GM23338 (cell line): ENCODE measurements around the gene FAM47E. TPM values are rescaled to one million over a fixed set of nuclear protein-coding genes. Genes with fewer than 3 reads are reported as not detected.
"Not testable (repeated sequence)": the region's sequence is repeated elsewhere in the genome, so short reads cannot be mapped to it uniquely, and the experiment has no call there.

Source experiments
- ATAC-seq: fragments of 200-7000 bp; cut with Tn5 transposase; 3 replicates; pipeline ENCODE4 v1.9.1; 2020
- DNase-seq: peaks from one replicate; pipeline ENCODE4 v3.0.0-alpha.2; 2015; ENCODE audit warnings: low spot score
- H2AFZ ChIP-seq: fragments of 200-600 bp; sonication (generic); 2 replicates; pipeline ENCODE4 v1.8.0; 2016; ENCODE audit warnings: antibody characterized with exemption, mild to moderate bottlenecking, moderate library complexity
- H3F3A ChIP-seq: fragments of 200-600 bp; sonication (generic); replicated peaks from 2 replicates; pipeline ENCODE4 v1.8.0; 2017; ENCODE audit warnings: antibody characterized with exemption, mixed run types, low read depth
- H3K27ac ChIP-seq: fragments of 200-600 bp; sonication (generic); 2 replicates; pipeline ENCODE4 v1.6.1; 2016; ENCODE audit warnings: low read depth
- H3K27me3 ChIP-seq: fragments of 200-600 bp; sonication (generic); 2 replicates; pipeline ENCODE4 v1.8.0; 2016; ENCODE audit warnings: mild to moderate bottlenecking, mixed run types, moderate library complexity; ENCODE audit not compliant: insufficient read depth
- H3K36me3 ChIP-seq: fragments of 200-600 bp; sonication (generic); 2 replicates; pipeline ENCODE4 v1.8.0; 2016; ENCODE audit warnings: mild to moderate bottlenecking; ENCODE audit not compliant: insufficient read depth
- H3K4me1 ChIP-seq: fragments of 200-600 bp; sonication (generic); 2 replicates; pipeline ENCODE4 v1.8.0; 2016; ENCODE audit warnings: mild to moderate bottlenecking, moderate library complexity; ENCODE audit not compliant: insufficient read depth
- H3K4me2 ChIP-seq: fragments of 200-600 bp; sonication (generic); 2 replicates; pipeline ENCODE4 v1.7.1; 2017; ENCODE audit warnings: mixed run types
- H3K4me3 ChIP-seq: fragments of 200-600 bp; sonication (generic); 2 replicates; pipeline ENCODE4 v1.6.1; 2016; ENCODE audit warnings: mixed run types
- H3K79me2 ChIP-seq: fragments of 200-600 bp; sonication (generic); replicated peaks from 2 replicates; pipeline ENCODE4 v1.8.0; 2017; ENCODE audit warnings: mild to moderate bottlenecking; ENCODE audit not compliant: insufficient read depth
- H3K9me2 ChIP-seq: fragments of 200-600 bp; sonication (generic); 2 replicates; pipeline ENCODE4 v1.8.0; 2017; ENCODE audit not compliant: insufficient read depth
- H4K20me1 ChIP-seq: fragments of 200-600 bp; sonication (generic); replicated peaks from 2 replicates; pipeline ENCODE4 v1.8.0; 2017; ENCODE audit warnings: mild to moderate bottlenecking; ENCODE audit not compliant: insufficient read depth
- H3K27ac Mint-ChIP-seq: 2 replicates; pipeline ENCODE4 v1.8.0; 2020; ENCODE audit warnings: inconsistent platforms, mild to moderate bottlenecking, moderate library complexity, mixed read lengths
- H3K27me3 Mint-ChIP-seq: 3 replicates; pipeline ENCODE4 v1.8.0; 2022; ENCODE audit warnings: low read depth, mild to moderate bottlenecking, moderate library complexity, mixed read lengths, inconsistent platforms; ENCODE audit not compliant: insufficient read depth, poor library complexity
- H3K36me3 Mint-ChIP-seq: 3 replicates; pipeline ENCODE4 v1.8.0; 2021; ENCODE audit warnings: low read depth, mild to moderate bottlenecking, inconsistent platforms, moderate library complexity, mixed read lengths
- H3K4me1 Mint-ChIP-seq: 3 replicates; pipeline ENCODE4 v1.8.0; 2020; ENCODE audit warnings: mild to moderate bottlenecking, inconsistent platforms, mixed read lengths
- H3K4me3 Mint-ChIP-seq: 3 replicates; pipeline ENCODE4 v1.8.0; 2021; ENCODE audit warnings: moderate library complexity, mild to moderate bottlenecking, inconsistent platforms, mixed read lengths
- H3K9me3 Mint-ChIP-seq: 3 replicates; pipeline ENCODE4 v1.8.0; 2020; ENCODE audit warnings: moderate library complexity, mild to moderate bottlenecking, inconsistent platforms, mixed read lengths
- CREB1 ChIP-seq: fragments of 250-450 bp; sonication (Bioruptor Pico); IDR thresholded peaks from 2 replicates; pipeline ENCODE4 v1.5.0; 2020; ENCODE audit warnings: low read depth, mild to moderate bottlenecking, moderate library complexity
- ETS1 ChIP-seq: IDR thresholded peaks from 2 replicates; pipeline ENCODE4 v1.6.1; 2016; ENCODE audit warnings: antibody characterized with exemption
- EZH2 ChIP-seq: fragments of 200-600 bp; sonication (generic); IDR thresholded peaks from one replicate; pipeline ENCODE4 v1.8.0; 2017; ENCODE audit warnings: antibody characterized with exemption, mild to moderate bottlenecking, low read depth; ENCODE audit not compliant: unreplicated experiment
- EZH2phosphoT487 ChIP-seq: fragments of 200-600 bp; sonication (generic); IDR thresholded peaks from one replicate; pipeline ENCODE4 v1.8.1; 2018; ENCODE audit warnings: antibody characterized with exemption; ENCODE audit not compliant: unreplicated experiment
- JUNB ChIP-seq: IDR thresholded peaks from one replicate; pipeline ENCODE4 v1.6.1; 2016; ENCODE audit warnings: antibody characterized with exemption; ENCODE audit not compliant: unreplicated experiment
- NANOG ChIP-seq: IDR thresholded peaks from 2 replicates; pipeline ENCODE4 v1.6.1; 2016; ENCODE audit warnings: antibody characterized with exemption, borderline replicate concordance
- POLR2AphosphoS5 ChIP-seq: IDR thresholded peaks from 2 replicates; pipeline ENCODE4 v1.6.1; 2016; ENCODE audit warnings: antibody characterized with exemption, low read depth
- REST ChIP-seq: IDR thresholded peaks from one replicate; pipeline ENCODE4 v1.6.1; 2018; ENCODE audit warnings: antibody characterized with exemption; ENCODE audit not compliant: unreplicated experiment
- STAT1 ChIP-seq: IDR thresholded peaks from one replicate; pipeline ENCODE4 v1.6.1; 2016; ENCODE audit warnings: antibody characterized with exemption; ENCODE audit not compliant: unreplicated experiment
- ZNF114 ChIP-seq: fragments of 250-450 bp; sonication (Bioruptor Pico); IDR thresholded peaks from 2 replicates; pipeline ENCODE4 v1.5.0; 2020; ENCODE audit warnings: mild to moderate bottlenecking, moderate library complexity
- ZNF331 ChIP-seq: fragments of 250-450 bp; sonication (Bioruptor Pico); IDR thresholded peaks from 2 replicates; pipeline ENCODE4 v1.5.0; 2020; ENCODE audit warnings: low read depth, mild to moderate bottlenecking, moderate library complexity
- ZNF462 ChIP-seq: fragments of 250-450 bp; sonication (Bioruptor Pico); IDR thresholded peaks from 2 replicates; pipeline ENCODE4 v1.5.0; 2020; ENCODE audit warnings: mild to moderate bottlenecking, moderate library complexity
- polyA plus RNA-seq: library from polyadenylated mRNA; unstranded; fragments of >200 nt; fragmentation: Nextera tagmentation; extraction: Ambion mirVana; gene quantifications from 2 replicates; pipeline ENCODE4 v1.2.1, GENCODE V29; 2016
- total RNA-seq: library from RNA; depleted of rRNA; stranded (reverse); fragments of >200 nt; shearing (Covaris generic); gene quantifications from 2 replicates; pipeline ENCODE4 v1.2.3, GENCODE V29; 2014

FAM47E gene
- total and polyA plus RNA-seq, 2 experiments from 2014 or later: 0.66 to 2.3 TPM

DNA sequence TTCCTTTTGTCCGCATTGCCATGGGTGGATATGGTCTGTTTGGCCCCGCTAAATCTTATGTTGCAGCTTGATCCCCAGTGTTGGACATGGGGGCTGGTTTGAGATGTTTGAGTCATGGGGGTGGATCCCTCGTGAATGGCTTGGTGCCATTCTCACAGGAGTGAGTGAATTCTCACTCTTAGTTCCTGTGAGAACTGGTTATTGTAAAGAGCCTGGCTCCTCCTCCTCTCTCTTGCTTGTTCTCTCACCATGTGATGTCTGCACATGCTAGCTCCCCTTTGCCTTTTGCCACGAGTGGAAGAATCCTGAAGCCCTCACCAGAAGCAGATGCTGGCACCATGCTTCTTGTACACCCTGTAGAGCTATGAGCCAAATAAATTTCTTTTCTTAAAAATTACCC, 32.4 kb downstream of the FAM47E start:
- Mint-ChIP-seq H3K4me1 (no peaks in the 10 kb centered on the region; the same call in 2 of the 3 replicates), H3K27ac (no peak overlapping the region), H3K36me3 (no peaks in the 10 kb centered on the region), H3K27me3 (peaks cover 2% of the 10 kb centered on the region), H3K9me3 (0 out of 3 replicates have a peak, but pooled peaks cover 5% of the 10 kb centered on the region), H3K4me3 (no peak overlapping the region)
- Histone ChIP-seq H4K20me1 (no peaks in the 10 kb centered on the region), H3K4me1 (no peaks in the 10 kb centered on the region), H3K27ac (no peak overlapping the region), H3F3A (no peaks in the 10 kb centered on the region), H3K36me3 (no peaks in the 10 kb centered on the region), H3K9me2 (no peaks in the 10 kb centered on the region), H3K4me2 (no peak overlapping the region), H2AFZ (no peak overlapping the region), H3K4me3 (no peak overlapping the region), H3K79me2 (no peaks in the 10 kb centered on the region), H3K27me3 (no peaks in the 10 kb centered on the region)
- DNase-seq: no peak
- ATAC-seq: no peak
- TF ChIP-seq EZH2phosphoT487: no peak
- no peak for TF ChIP-seq ZNF331 (CRISPR knock-in tag)
- TF ChIP-seq REST: no peak
- no peak for TF ChIP-seq CREB1 (CRISPR knock-in tag)
- no peak for TF ChIP-seq POLR2AphosphoS5
- TF ChIP-seq ZNF462 (CRISPR knock-in tag): no peak
- no peak for TF ChIP-seq ZNF114 (CRISPR knock-in tag)
- no peak for TF ChIP-seq JUNB
- TF ChIP-seq EZH2: no peak
- TF ChIP-seq NANOG: no peak
- no peak for TF ChIP-seq ETS1
- TF ChIP-seq STAT1: no peak

DNA sequence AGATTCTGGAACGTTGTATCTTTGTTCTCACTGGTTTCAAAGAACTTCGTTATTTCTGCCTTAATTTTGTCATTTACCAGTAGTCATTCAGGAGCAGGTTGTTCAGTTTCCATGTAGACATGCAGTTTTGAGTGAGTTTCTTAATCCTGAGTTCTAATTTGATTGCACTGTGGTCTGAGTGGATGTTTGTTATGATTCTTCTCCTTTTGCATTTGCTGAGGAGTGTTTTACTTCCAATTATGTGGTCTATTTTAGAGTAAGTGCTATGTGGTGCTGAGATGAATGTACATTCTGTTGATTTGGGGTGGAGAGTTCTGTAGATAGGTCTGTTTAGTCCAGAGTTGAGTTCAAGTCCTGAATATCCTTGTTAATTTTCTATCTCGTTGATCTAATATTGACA, 36.3 kb downstream of the FAM47E start:
- not testable (repeated sequence) for H3K9me2 ChIP-seq, H3F3A ChIP-seq, H3K4me3 Mint-ChIP-seq, H3K36me3 ChIP-seq, H3K36me3 Mint-ChIP-seq, H2AFZ ChIP-seq, H3K9me3 Mint-ChIP-seq, H4K20me1 ChIP-seq, H3K27ac ChIP-seq, H3K79me2 ChIP-seq, DNase-seq, H3K27ac Mint-ChIP-seq, H3K27me3 ChIP-seq, ATAC-seq, H3K4me2 ChIP-seq, H3K4me1 ChIP-seq, H3K4me1 Mint-ChIP-seq, H3K27me3 Mint-ChIP-seq, H3K4me3 ChIP-seq
